Natural killer cell treated with Interleukin-12 subunit alpha and Interleukin-12 subunit beta and Interleukin-15 and Interleukin-18, amount 100 ng/mL, for 72 hours (primary cell): ENCODE results near the gene KANSL1. TPM values are rescaled to one million over a fixed set of nuclear protein-coding genes. Genes with fewer than 3 reads are reported as not detected.

ENCODE experiments used
- ATAC-seq, 2 donors: fragments of 150-1000 bp; cut with Tn5 transposase in 1 of 2; sonication (Bioruptor Pico), chemical (Tn5 transposase) in 1 of 2; 2 replicates each; pipeline ENCODE4 v1.10.0; 2021
- DNase-seq: peaks from one replicate; pipeline ENCODE4 v3.0.0; 2022; ENCODE audit warnings: low spot score
- H3K27ac Mint-ChIP-seq, 2 donors: 1 replicate in 1 of 2; 2 replicates in 1 of 2; pipeline ENCODE4 v1.8.0; 2022; ENCODE audit warnings: mixed read lengths in 2 of 2, mild to moderate bottlenecking in 1 of 2, moderate library complexity in 1 of 2
- H3K27me3 Mint-ChIP-seq, 2 donors: 1 replicate in 1 of 2; 2 replicates in 1 of 2; pipeline ENCODE4 v1.8.0; 2022; ENCODE audit warnings: mixed read lengths in 2 of 2
- H3K36me3 Mint-ChIP-seq: one replicate; pipeline ENCODE4 v1.8.0; 2022; ENCODE audit warnings: mixed read lengths
- H3K4me1 Mint-ChIP-seq, 2 donors: 1 replicate in 1 of 2; 2 replicates in 1 of 2; pipeline ENCODE4 v1.8.0; 2022; ENCODE audit warnings: low read depth in 2 of 2, mixed read lengths in 2 of 2, mild to moderate bottlenecking in 1 of 2
- H3K4me3 Mint-ChIP-seq: one replicate; pipeline ENCODE4 v1.8.0; 2022; ENCODE audit warnings: mixed read lengths
- H3K9me3 Mint-ChIP-seq: 2 replicates; pipeline ENCODE4 v1.8.0; 2022; ENCODE audit warnings: mixed read lengths
- total RNA-seq, 2 donors: library from RNA; stranded (reverse); gene quantifications; one replicate each; pipeline ENCODE4 v1.2.3, GENCODE V29; 2022

The KANSL1 gene
- total RNA-seq, 2 donors from 2014 or later: 127 to 161 TPM

GRCh38 chr17:45995627-45996270 is 197.5 kb downstream of the KANSL1 start:
- Mint-ChIP-seq H3K36me3 (no peaks in the 10 kb centered on the region), H3K27me3 (no peaks in the 10 kb centered on the region)
- DNase-seq: no peak

GRCh38 chr17:45994987-45995386 is 198.2 kb downstream of the KANSL1 start:
- no peak for DNase-seq
- H3K36me3 Mint-ChIP-seq: no peaks in the 10 kb centered on the region
- H3K27ac Mint-ChIP-seq: no peak overlapping the region
- no peak for ATAC-seq
- H3K27me3 Mint-ChIP-seq: no peaks in the 10 kb centered on the region
- H3K4me3 Mint-ChIP-seq: no peak overlapping the region
- no peaks in the 10 kb centered on the region for H3K9me3 Mint-ChIP-seq
- H3K4me1 Mint-ChIP-seq: no peaks in the 10 kb centered on the region

More at GRCh38 chr17:45995627-45996270, 197.5 kb downstream of the KANSL1 start:
- Mint-ChIP-seq H3K27ac (no peak overlapping the region), H3K4me3 (no peak overlapping the region), H3K4me1 (no peaks in the 10 kb centered on the region), H3K9me3 (no peaks in the 10 kb centered on the region)
- ATAC-seq: no peak

- Mint-ChIP-seq H3K27ac (no peak overlapping the region), H3K9me3 (no peaks in the 10 kb centered on the region), H3K4me3 (no peak overlapping the region), H3K4me1 (no peaks in the 10 kb centered on the region), H3K36me3 (no peaks in the 10 kb centered on the region), H3K27me3 (no peaks in the 10 kb centered on the region)
- no peak for DNase-seq
- no peak for ATAC-seq
Observed at GRCh38 chr17:45993962-45994627, 199.1 kb downstream of the KANSL1 start.

DNA sequence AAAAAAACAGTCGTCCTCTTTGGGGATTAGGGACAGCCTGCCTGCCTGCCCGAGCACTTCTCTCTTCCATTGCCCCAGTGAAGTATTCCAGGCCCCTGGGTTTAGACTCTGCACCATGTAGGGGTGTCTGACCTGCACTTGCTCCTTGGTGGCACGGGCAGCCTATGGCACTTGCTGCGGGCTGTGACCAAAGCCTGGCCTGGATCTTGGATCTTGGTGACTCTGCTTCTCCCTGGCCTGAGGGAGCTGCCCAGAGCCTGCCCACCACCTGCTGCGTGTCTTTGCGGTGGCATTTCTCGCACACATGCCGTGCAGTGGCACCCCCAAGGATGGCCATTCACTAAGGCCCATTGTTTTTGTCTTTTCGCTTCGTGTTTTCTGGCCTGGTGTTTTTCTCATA is 200.3 kb downstream of the KANSL1 start:
- no peak for DNase-seq
- no peaks in the 10 kb centered on the region for H3K4me1 Mint-ChIP-seq
- H3K4me3 Mint-ChIP-seq: no peak overlapping the region
- no peaks in the 10 kb centered on the region for H3K27me3 Mint-ChIP-seq
- no peak overlapping the region for H3K27ac Mint-ChIP-seq
- no peak for ATAC-seq
- no peaks in the 10 kb centered on the region for H3K9me3 Mint-ChIP-seq
- H3K36me3 Mint-ChIP-seq: no peaks in the 10 kb centered on the region

GRCh38 chr17:45992175-45992574 is 201.1 kb downstream of the KANSL1 start:
- Mint-ChIP-seq H3K4me1 (no peaks in the 10 kb centered on the region), H3K36me3 (no peaks in the 10 kb centered on the region), H3K27me3 (no peaks in the 10 kb centered on the region), H3K4me3 (no peak overlapping the region), H3K27ac (no peak overlapping the region), H3K9me3 (no peaks in the 10 kb centered on the region)
- ATAC-seq: no peak
- DNase-seq: no peak

DNA sequence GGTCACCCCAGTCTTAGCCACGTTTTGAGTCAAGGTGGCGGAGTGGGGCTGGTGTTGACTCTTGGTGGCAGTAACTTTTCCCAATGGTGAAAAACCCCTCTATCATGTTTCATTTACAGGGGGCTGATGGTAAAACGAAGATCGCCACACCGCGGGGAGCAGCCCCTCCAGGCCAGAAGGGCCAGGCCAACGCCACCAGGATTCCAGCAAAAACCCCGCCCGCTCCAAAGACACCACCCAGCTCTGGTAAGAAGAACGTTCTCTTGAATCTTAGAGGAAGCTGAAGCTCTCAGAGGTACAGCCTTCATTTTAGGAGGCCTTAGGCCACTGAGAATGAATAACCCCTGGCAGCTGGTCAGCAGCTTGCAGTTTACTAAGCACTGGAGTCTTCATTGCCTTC is 201.9 kb downstream of the KANSL1 start:
- no peak for ATAC-seq
- no peak for DNase-seq
- Mint-ChIP-seq H3K9me3 (no peaks in the 10 kb centered on the region), H3K27ac (no peak overlapping the region), H3K27me3 (no peaks in the 10 kb centered on the region), H3K4me1 (no peaks in the 10 kb centered on the region), H3K36me3 (no peaks in the 10 kb centered on the region), H3K4me3 (no peak overlapping the region)

DNA sequence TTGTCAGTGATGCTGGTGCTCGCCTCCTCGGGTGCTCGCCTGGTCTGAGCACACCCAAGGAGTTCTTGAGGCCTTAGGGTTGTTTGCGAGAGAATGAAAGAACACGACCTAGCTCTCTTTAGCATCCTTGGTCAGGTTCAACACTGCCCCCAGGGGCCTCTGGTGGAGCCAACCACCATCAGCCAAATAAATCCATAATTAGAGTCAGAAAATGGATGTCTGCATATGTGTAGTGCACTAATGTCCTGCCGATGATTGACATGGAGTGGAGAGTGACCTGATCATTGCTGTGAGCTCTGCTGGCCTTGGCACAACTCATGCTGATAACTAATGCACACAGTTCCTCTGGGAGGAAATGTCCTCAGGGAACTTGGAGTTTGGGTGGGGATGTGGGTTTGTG is 202.3 kb downstream of the KANSL1 start:
- Mint-ChIP-seq H3K36me3 (no peaks in the 10 kb centered on the region), H3K4me3 (no peak overlapping the region), H3K9me3 (no peaks in the 10 kb centered on the region), H3K4me1 (no peaks in the 10 kb centered on the region), H3K27ac (no peak overlapping the region), H3K27me3 (peaks cover 0 to under 1% of the 10 kb centered on the region in 2 donors)
- ATAC-seq (no peak), DNase-seq (no peak)

- ATAC-seq (no peak), DNase-seq (no peak)
- no peak overlapping the region for H3K4me3 Mint-ChIP-seq
- no peaks in the 10 kb centered on the region for H3K36me3 Mint-ChIP-seq
- H3K4me1 Mint-ChIP-seq: no peaks in the 10 kb centered on the region
- no peak overlapping the region for H3K27ac Mint-ChIP-seq
- no peaks in the 10 kb centered on the region for H3K9me3 Mint-ChIP-seq
- peaks cover 0 to 3% of the 10 kb centered on the region in 2 donors for H3K27me3 Mint-ChIP-seq
Observed at GRCh38 chr17:45989759-45990158, 203.5 kb downstream of the KANSL1 start.

GRCh38 chr17:45987706-45988105 is 205.5 kb downstream of the KANSL1 start:
- no peak overlapping the region for H3K4me3 Mint-ChIP-seq
- H3K4me1 Mint-ChIP-seq: no peaks in the 10 kb centered on the region
- H3K27ac Mint-ChIP-seq: no peak overlapping the region
- ATAC-seq (no peak), DNase-seq (no peak)
- peaks cover 0 to 3% of the 10 kb centered on the region in 2 donors for H3K27me3 Mint-ChIP-seq
- H3K9me3 Mint-ChIP-seq: no peaks in the 10 kb centered on the region
- no peaks in the 10 kb centered on the region for H3K36me3 Mint-ChIP-seq

GRCh38 chr17:45986056-45986455 is 207.2 kb downstream of the KANSL1 start:
- no peaks in the 10 kb centered on the region for H3K4me1 Mint-ChIP-seq
- DNase-seq (no peak), ATAC-seq (no peak)
- no peaks in the 10 kb centered on the region for H3K36me3 Mint-ChIP-seq
- peaks cover 0 to 3% of the 10 kb centered on the region in 2 donors for H3K27me3 Mint-ChIP-seq
- H3K9me3 Mint-ChIP-seq: no peaks in the 10 kb centered on the region
- no peak overlapping the region for H3K4me3 Mint-ChIP-seq
- no peak overlapping the region for H3K27ac Mint-ChIP-seq

DNA sequence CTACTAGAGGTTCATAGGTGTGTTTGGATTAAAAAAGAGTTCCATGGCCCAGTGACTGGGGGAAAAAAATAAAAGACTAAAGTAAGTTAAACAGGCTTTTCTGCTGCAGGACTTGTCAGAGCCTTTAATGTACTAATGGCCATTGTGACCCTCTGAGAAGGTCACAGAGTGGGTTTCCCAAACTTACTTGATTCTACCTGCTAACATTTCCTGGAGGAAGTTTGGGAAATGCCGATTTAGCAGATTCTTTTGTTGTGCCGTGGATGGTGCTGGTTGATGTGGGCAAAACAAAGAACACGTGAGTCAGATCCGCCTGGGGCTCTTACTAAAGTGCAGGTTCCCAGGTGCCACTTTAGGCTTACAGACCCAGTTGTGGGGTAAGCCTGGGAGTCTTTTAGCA is 207.8 kb downstream of the KANSL1 start:
- ATAC-seq: no peak
- peaks cover 0 to 3% of the 10 kb centered on the region in 2 donors for H3K27me3 Mint-ChIP-seq
- DNase-seq: no peak
- no peak overlapping the region for H3K4me3 Mint-ChIP-seq
- H3K36me3 Mint-ChIP-seq: no peaks in the 10 kb centered on the region
- H3K27ac Mint-ChIP-seq: no peak overlapping the region
- no peaks in the 10 kb centered on the region for H3K4me1 Mint-ChIP-seq
- no peaks in the 10 kb centered on the region for H3K9me3 Mint-ChIP-seq

- H3K4me1 Mint-ChIP-seq: no peaks in the 10 kb centered on the region
- ATAC-seq: no peak
- H3K27ac Mint-ChIP-seq: no peak overlapping the region
- no peaks in the 10 kb centered on the region for H3K36me3 Mint-ChIP-seq
- H3K9me3 Mint-ChIP-seq: no peaks in the 10 kb centered on the region
- peaks cover 0 to 3% of the 10 kb centered on the region in 2 donors for H3K27me3 Mint-ChIP-seq
- no peak overlapping the region for H3K4me3 Mint-ChIP-seq
- no peak for DNase-seq
Observed at GRCh38 chr17:45984368-45984767, 208.9 kb downstream of the KANSL1 start.

DNA sequence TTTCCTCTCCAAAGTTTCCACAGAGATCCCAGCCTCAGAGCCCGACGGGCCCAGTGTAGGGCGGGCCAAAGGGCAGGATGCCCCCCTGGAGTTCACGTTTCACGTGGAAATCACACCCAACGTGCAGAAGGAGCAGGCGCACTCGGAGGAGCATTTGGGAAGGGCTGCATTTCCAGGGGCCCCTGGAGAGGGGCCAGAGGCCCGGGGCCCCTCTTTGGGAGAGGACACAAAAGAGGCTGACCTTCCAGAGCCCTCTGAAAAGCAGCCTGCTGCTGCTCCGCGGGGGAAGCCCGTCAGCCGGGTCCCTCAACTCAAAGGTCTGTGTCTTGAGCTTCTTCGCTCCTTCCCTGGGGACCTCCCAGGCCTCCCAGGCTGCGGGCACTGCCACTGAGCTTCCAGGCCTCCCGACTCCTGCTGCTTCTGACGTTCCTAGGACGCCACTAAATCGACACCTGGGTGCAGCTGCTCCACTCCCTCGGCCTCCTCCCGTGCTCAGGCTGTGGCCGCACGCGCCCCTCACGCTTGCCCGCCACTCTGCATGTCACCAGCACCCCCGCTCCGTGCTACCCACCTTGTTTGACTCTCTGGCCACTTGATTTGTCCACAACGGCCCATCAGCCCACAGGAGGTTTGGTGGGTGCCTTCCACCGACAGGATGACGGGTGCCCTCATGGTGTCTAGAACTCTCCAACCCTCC is 209.5 kb downstream of the KANSL1 start:
- no peak overlapping the region for H3K4me3 Mint-ChIP-seq
- no peak overlapping the region for H3K27ac Mint-ChIP-seq
- no peaks in the 10 kb centered on the region for H3K4me1 Mint-ChIP-seq
- H3K27me3 Mint-ChIP-seq: peaks cover 0 to 3% of the 10 kb centered on the region in 2 donors
- no peak for DNase-seq
- no peaks in the 10 kb centered on the region for H3K36me3 Mint-ChIP-seq
- H3K9me3 Mint-ChIP-seq: no peaks in the 10 kb centered on the region
- no peak for ATAC-seq
